ENCODE results near the gene ID2. TPM values are rescaled to one million over a fixed set of nuclear protein-coding genes. Genes with fewer than 3 reads are reported as not detected.

ID2 gene
- total and polyA plus RNA-seq, 2 of the 13 experiments (the other 11 are each of a cell fraction or from before 2014, with no cell fraction given), result 214 to 719 TPM

DNA sequence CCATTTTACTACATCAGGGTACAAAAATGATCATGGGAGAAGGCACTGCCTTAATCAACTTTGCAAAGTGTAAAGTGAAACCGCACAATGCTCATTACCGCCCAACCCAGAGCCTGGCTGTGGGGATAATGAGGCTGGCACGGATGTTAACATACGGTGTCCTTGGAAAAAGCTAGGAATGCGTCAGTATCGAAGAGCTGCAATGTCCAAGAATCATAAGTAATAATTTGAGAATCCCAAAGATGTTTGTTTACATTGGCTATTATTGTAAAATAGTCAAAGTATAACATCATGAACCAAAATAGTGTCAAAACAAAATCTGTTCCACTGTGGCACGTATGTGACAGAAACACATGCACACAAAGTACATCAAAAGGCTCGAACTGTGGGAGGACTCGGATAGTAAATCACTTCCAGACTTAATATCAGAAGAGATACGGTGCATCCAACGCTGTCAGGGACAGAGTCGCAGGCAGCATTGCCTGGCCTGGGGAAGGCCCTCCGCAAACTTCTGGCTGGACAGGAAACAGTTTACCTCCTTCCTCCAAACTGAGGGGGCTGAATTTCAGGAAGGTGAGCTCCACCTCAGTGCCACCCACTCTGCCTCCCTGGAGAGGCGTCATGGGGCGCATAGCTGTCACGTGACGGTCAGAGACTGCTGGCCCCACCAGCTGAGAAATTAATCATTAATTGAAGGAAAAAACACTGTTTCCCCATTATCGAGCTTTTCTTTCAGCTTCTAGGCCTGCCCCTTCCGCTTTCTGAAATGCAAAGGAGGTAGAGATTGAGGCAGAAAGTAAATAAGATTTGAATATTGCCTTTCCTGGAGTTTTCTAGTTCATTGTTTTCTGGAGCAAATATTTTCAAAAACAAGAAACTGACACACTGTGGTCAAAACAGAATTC, 1.8 kb upstream of the ID2 start (continued):
- peak; percentile 82 for TF ChIP-seq ZNF607 (CRISPR knock-in tag; IDR thresholded peaks at IDR 0.05; ENCODE audit: borderline replicate concordance)
- TF ChIP-seq KDM3A (CRISPR knock-in tag; IDR thresholded peaks at IDR 0.05; ENCODE audit: low read depth), result peak; percentile 69; the same call in 1 of the 2 replicates
- no peak for TF ChIP-seq U2AF1 (optimal IDR thresholded peaks at IDR 0.05; ENCODE audit: low read depth, low read length)
- TF ChIP-seq, protein P1, sequence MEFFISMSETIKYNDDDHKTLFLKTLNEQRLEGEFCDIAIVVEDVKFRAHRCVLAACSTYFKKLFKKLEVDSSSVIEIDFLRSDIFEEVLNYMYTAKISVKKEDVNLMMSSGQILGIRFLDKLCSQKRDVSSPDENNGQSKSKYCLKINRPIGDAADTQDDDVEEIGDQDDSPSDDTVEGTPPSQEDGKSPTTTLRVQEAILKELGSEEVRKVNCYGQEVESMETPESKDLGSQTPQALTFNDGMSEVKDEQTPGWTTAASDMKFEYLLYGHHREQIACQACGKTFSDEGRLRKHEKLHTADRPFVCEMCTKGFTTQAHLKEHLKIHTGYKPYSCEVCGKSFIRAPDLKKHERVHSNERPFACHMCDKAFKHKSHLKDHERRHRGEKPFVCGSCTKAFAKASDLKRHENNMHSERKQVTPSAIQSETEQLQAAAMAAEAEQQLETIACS (CRISPR knock-in tag; IDR thresholded peaks at IDR 0.05), result 0 out of 2 replicates have a peak, but pooled peaks have one; percentile 49
- TF ChIP-seq, protein P2, sequence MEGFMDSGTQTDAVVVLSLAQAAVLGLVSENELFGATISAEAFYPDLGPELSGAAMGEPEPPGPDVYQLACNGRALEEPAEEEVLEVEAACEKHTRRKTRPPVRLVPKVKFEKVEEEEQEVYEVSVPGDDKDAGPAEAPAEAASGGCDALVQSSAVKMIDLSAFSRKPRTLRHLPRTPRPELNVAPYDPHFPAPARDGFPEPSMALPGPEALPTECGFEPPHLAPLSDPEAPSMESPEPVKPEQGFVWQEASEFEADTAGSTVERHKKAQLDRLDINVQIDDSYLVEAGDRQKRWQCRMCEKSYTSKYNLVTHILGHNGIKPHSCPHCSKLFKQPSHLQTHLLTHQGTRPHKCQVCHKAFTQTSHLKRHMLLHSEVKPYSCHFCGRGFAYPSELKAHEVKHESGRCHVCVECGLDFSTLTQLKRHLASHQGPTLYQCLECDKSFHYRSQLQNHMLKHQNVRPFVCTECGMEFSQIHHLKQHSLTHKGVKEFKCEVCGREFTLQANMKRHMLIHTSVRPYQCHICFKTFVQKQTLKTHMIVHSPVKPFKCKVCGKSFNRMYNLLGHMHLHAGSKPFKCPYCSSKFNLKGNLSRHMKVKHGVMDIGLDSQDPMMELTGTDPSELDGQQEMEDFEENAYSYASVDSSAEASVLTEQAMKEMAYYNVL (CRISPR knock-in tag; IDR thresholded peaks at IDR 0.05; ENCODE audit: borderline replicate concordance), result peak; percentile 41; the same call in 1 of the 2 replicates
- TF ChIP-seq FOSL2 (CRISPR knock-in tag; IDR thresholded peaks at IDR 0.05), result peak; percentile 81
- peak; percentile 60; the same call in 1 of the 2 replicates for TF ChIP-seq ZNF451 (CRISPR knock-in tag; IDR thresholded peaks at IDR 0.05)
- TF ChIP-seq FOXM1 (CRISPR knock-in tag; IDR thresholded peaks at IDR 0.05), result no peak
- no peak for TF ChIP-seq PRPF4 (IDR thresholded peaks at IDR 0.05; ENCODE audit: low read depth, low read length, poor library complexity, severe bottlenecking)
- TF ChIP-seq, protein P3, sequence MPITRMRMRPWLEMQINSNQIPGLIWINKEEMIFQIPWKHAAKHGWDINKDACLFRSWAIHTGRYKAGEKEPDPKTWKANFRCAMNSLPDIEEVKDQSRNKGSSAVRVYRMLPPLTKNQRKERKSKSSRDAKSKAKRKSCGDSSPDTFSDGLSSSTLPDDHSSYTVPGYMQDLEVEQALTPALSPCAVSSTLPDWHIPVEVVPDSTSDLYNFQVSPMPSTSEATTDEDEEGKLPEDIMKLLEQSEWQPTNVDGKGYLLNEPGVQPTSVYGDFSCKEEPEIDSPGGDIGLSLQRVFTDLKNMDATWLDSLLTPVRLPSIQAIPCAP (CRISPR knock-in tag; IDR thresholded peaks at IDR 0.05; ENCODE audit: low read depth), result 0 out of 2 replicates have a peak, but pooled peaks have one; percentile 47
- peak; percentile 80 for TF ChIP-seq MEIS2 (CRISPR knock-in tag; IDR thresholded peaks at IDR 0.05)
- no peak for TF ChIP-seq ZNF20 (CRISPR knock-in tag; IDR thresholded peaks at IDR 0.05)
- TF ChIP-seq, protein P4, sequence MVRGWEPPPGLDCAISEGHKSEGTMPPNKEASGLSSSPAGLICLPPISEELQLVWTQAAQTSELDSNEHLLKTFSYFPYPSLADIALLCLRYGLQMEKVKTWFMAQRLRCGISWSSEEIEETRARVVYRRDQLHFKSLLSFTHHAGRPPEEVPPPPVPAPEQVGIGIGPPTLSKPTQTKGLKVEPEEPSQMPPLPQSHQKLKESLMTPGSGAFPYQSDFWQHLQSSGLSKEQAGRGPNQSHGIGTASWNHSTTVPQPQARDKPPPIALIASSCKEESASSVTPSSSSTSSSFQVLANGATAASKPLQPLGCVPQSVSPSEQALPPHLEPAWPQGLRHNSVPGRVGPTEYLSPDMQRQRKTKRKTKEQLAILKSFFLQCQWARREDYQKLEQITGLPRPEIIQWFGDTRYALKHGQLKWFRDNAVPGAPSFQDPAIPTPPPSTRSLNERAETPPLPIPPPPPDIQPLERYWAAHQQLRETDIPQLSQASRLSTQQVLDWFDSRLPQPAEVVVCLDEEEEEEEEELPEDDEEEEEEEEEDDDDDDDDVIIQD (CRISPR knock-in tag; IDR thresholded peaks at IDR 0.05; ENCODE audit: low read depth), result peak; percentile 57; the same call in 1 of the 2 replicates
- TF ChIP-seq HIVEP1 (CRISPR knock-in tag; IDR thresholded peaks at IDR 0.05), result 0 out of 2 replicates have a peak, but pooled peaks have one; percentile 66
- 0 out of 2 replicates have a peak, but pooled peaks have one; percentile 39 for TF ChIP-seq NR2F2 (IDR thresholded peaks at IDR 0.05; ENCODE audit: borderline replicate concordance, low read depth)
- no peak for TF ChIP-seq SMARCE1 (IDR thresholded peaks at IDR 0.05; ENCODE audit: borderline replicate concordance)
- TF ChIP-seq, protein P5, sequence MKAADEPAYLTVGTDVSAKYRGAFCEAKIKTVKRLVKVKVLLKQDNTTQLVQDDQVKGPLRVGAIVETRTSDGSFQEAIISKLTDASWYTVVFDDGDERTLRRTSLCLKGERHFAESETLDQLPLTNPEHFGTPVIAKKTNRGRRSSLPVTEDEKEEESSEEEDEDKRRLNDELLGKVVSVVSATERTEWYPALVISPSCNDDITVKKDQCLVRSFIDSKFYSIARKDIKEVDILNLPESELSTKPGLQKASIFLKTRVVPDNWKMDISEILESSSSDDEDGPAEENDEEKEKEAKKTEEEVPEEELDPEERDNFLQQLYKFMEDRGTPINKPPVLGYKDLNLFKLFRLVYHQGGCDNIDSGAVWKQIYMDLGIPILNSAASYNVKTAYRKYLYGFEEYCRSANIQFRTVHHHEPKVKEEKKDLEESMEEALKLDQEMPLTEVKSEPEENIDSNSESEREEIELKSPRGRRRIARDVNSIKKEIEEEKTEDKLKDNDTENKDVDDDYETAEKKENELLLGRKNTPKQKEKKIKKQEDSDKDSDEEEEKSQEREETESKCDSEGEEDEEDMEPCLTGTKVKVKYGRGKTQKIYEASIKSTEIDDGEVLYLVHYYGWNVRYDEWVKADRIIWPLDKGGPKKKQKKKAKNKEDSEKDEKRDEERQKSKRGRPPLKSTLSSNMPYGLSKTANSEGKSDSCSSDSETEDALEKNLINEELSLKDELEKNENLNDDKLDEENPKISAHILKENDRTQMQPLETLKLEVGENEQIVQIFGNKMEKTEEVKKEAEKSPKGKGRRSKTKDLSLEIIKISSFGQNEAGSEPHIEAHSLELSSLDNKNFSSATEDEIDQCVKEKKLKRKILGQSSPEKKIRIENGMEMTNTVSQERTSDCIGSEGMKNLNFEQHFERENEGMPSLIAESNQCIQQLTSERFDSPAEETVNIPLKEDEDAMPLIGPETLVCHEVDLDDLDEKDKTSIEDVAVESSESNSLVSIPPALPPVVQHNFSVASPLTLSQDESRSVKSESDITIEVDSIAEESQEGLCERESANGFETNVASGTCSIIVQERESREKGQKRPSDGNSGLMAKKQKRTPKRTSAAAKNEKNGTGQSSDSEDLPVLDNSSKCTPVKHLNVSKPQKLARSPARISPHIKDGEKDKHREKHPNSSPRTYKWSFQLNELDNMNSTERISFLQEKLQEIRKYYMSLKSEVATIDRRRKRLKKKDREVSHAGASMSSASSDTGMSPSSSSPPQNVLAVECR (CRISPR knock-in tag; IDR thresholded peaks at IDR 0.05; ENCODE audit: borderline replicate concordance), result peak; percentile 84; the same call in 1 of the 2 replicates
- TF ChIP-seq DPF2 (CRISPR knock-in tag; IDR thresholded peaks at IDR 0.05; ENCODE audit: borderline replicate concordance, low read depth), result 0 out of 2 replicates have a peak, but pooled peaks have one; percentile 50

All from HepG2 (cell line).